GM12878 (cell line): ENCODE results near the gene ZNF174. TPM values are rescaled to one million over a fixed set of nuclear protein-coding genes. Genes with fewer than 3 reads are reported as not detected.

Experiments used
- ATAC-seq: fragments of 200-7000 bp; cut with Tn5 transposase; 3 replicates; pipeline ENCODE4 v1.9.1; 2020; ENCODE audit warnings: mild to moderate bottlenecking, moderate library complexity
- BruUV-seq: library from RNA; stranded (reverse); fragments of 400-500 nt; replicated peaks from 2 replicates; lab custom pipeline; 2021; lab: Mats Ljungman, UMichigan
- CTCF ChIA-PET: fragments of 300-600 bp; sonication (Branson Sonifier 250); formaldehyde crosslinking; extraction: SDS; loops from one replicate; lab custom pipeline; 2021; ENCODE audit warnings: inconsistent platforms; lab: Yijun Ruan, JAX
- POLR2A ChIA-PET: fragments of 350-600 bp; formaldehyde crosslinking; extraction: SDS; loops from one replicate; lab custom pipeline; 2021; ENCODE audit warnings: inconsistent platforms; lab: Charles Lee
- RAD21 ChIA-PET: fragments of 300-600 bp; sonication (Branson Sonifier 250); formaldehyde crosslinking; loops from one replicate; lab custom pipeline; 2023; ENCODE audit warnings: antibody characterized with exemption; ENCODE audit not compliant: unreplicated experiment; lab: Charles Lee
- SMC1A ChIA-PET: fragments of 300-600 bp; sonication (Branson Sonifier 250); formaldehyde crosslinking; loops from one replicate; lab custom pipeline; 2023; ENCODE audit not compliant: unreplicated experiment, uncharacterized antibody; lab: Charles Lee
- DNase-seq: peaks from one replicate; pipeline ENCODE4 v3.0.0-alpha.2; 2011; ENCODE audit warnings: low read depth, low spot score
- FAIRE-seq: peaks from 3 replicates; lab custom pipeline; 2011; peaks lifted over from hg19 to GRCh38; lab: Jason Lieb, UNC
- H2AFZ ChIP-seq: 2 replicates; pipeline ENCODE4 v1.6.0; 2011; ENCODE audit warnings: low read depth, low read length, control low read depth; ENCODE audit not compliant: control insufficient read depth
- H3K27ac ChIP-seq: 2 replicates; pipeline ENCODE4 v1.5.1; 2011; ENCODE audit warnings: control low read depth; ENCODE audit not compliant: control insufficient read depth, insufficient read depth
- H3K27me3 ChIP-seq, 2 experiments: replicated peaks in 1 of 2; 2 replicates each; pipeline versions ENCODE4 v1.6.0 to v1.6.1; 2011; ENCODE audit warnings: low read length in 1 of 2; ENCODE audit not compliant: control insufficient read depth in 2 of 2, insufficient read depth in 2 of 2
- H3K36me3 ChIP-seq, 2 experiments: 2 replicates each; pipeline ENCODE4 v1.5.1; 2011; ENCODE audit warnings: low read length in 1 of 2; ENCODE audit not compliant: control insufficient read depth in 2 of 2, insufficient read depth in 2 of 2
- H3K4me1 ChIP-seq: 2 replicates; pipeline ENCODE4 v1.6.1; 2011; ENCODE audit warnings: mild to moderate bottlenecking, low read length, moderate library complexity, mixed read lengths; ENCODE audit not compliant: control insufficient read depth, insufficient read depth
- H3K4me2 ChIP-seq: 2 replicates; pipeline ENCODE4 v1.6.0; 2011; ENCODE audit warnings: control low read depth; ENCODE audit not compliant: control insufficient read depth, insufficient read depth
- H3K4me3 ChIP-seq: fragments of 200-600 bp; sonication (generic); 2 replicates; pipeline ENCODE4 v1.5.1; 2016
- H3K79me2 ChIP-seq: 2 replicates; pipeline ENCODE4 v1.6.0; 2011; ENCODE audit warnings: low read length; ENCODE audit not compliant: control insufficient read depth, insufficient read depth
- H3K9ac ChIP-seq: 2 replicates; pipeline ENCODE4 v1.8.0; 2011; ENCODE audit warnings: low read length, control low read depth, mixed read lengths; ENCODE audit not compliant: control insufficient read depth, insufficient read depth
- H3K9me3 ChIP-seq: replicated peaks from 3 replicates; pipeline ENCODE4 v1.5.1; 2011; ENCODE audit warnings: mild to moderate bottlenecking, low read length; ENCODE audit not compliant: control insufficient read depth, insufficient read depth
- H4K20me1 ChIP-seq: 2 replicates; pipeline ENCODE4 v1.6.0; 2011; ENCODE audit not compliant: control insufficient read depth, insufficient read depth
- ASH2L ChIP-seq: fragments of 300-600, 200-600 bp; sonication (generic); IDR thresholded peaks from 2 replicates; pipeline ENCODE4 v1.6.1; 2017; ENCODE audit warnings: low read depth, mild to moderate bottlenecking, borderline replicate concordance
- ATF7 ChIP-seq: fragments of 450-650 bp; IDR thresholded peaks from 2 replicates; pipeline ENCODE4 v1.6.1; 2016; ENCODE audit warnings: low read depth, mild to moderate bottlenecking
- CBX3 ChIP-seq: fragments of 200-600 bp; sonication (generic); IDR thresholded peaks from 2 replicates; pipeline ENCODE4 v1.6.1; 2016; ENCODE audit warnings: low read depth, borderline replicate concordance
- CBX5 ChIP-seq: sonication (generic); IDR thresholded peaks from 2 replicates; pipeline ENCODE4 v1.6.1; 2016; ENCODE audit warnings: low read depth, moderate library complexity, mild to moderate bottlenecking, inconsistent platforms
- CEBPZ ChIP-seq: fragments of 150-350 bp; IDR thresholded peaks from 2 replicates; pipeline ENCODE4 v1.6.1; 2016; ENCODE audit warnings: low read depth, low read length
- CREB1 ChIP-seq: IDR thresholded peaks from 2 replicates; pipeline ENCODE4 v1.6.1; 2012; ENCODE audit warnings: low read depth, mild to moderate bottlenecking, inconsistent platforms
- E2F4 ChIP-seq: IDR thresholded peaks from 2 replicates; pipeline ENCODE4 v1.6.1; 2012; ENCODE audit warnings: low read depth, low read length, improper control_type of control experiment
- ETV6 ChIP-seq, 2 experiments: fragments of 450-650 bp in 1 of 2; IDR thresholded peaks in 1 of 2; conservative IDR thresholded peaks in 1 of 2; 2 replicates each; pipeline ENCODE4 v1.6.1; 2014; ENCODE audit warnings: antibody characterized with exemption in 1 of 2, borderline replicate concordance in 1 of 2, low read depth in 1 of 2, mild to moderate bottlenecking in 1 of 2, moderate library complexity in 1 of 2
- GABPA ChIP-seq: IDR thresholded peaks from 2 replicates; pipeline ENCODE4 v1.6.1; 2014; ENCODE audit warnings: antibody characterized with exemption, low read depth, mild to moderate bottlenecking, inconsistent platforms
- IRF4 ChIP-seq: IDR thresholded peaks from 2 replicates; pipeline ENCODE4 v1.6.1; 2011; ENCODE audit warnings: low read depth, low read length
- KLF5 ChIP-seq: fragments of 450-650 bp; IDR thresholded peaks from 2 replicates; pipeline ENCODE4 v1.6.1; 2014; ENCODE audit warnings: mild to moderate bottlenecking; ENCODE audit not compliant: partially characterized antibody
- NR2F1 ChIP-seq: fragments of 450-650 bp; conservative IDR thresholded peaks from 2 replicates; pipeline ENCODE4 v1.6.1; 2017; ENCODE audit warnings: mild to moderate bottlenecking
- PML ChIP-seq: IDR thresholded peaks from 2 replicates; pipeline ENCODE4 v1.6.1; 2012; ENCODE audit warnings: low read length, inconsistent platforms
- POLR2A ChIP-seq: IDR thresholded peaks from 2 replicates; pipeline ENCODE4 v1.6.1; 2011; ENCODE audit warnings: low read depth, mild to moderate bottlenecking, low read length
- SMARCA5 ChIP-seq: fragments of 450-650 bp; IDR thresholded peaks from 2 replicates; pipeline ENCODE4 v1.6.1; 2017; ENCODE audit warnings: mild to moderate bottlenecking
- WRNIP1 ChIP-seq: IDR thresholded peaks from 2 replicates; pipeline ENCODE4 v1.6.1; 2011; ENCODE audit warnings: low read depth, low read length, improper control_type of control experiment, borderline replicate concordance
- ZBTB40 ChIP-seq: fragments of 450-650 bp; IDR thresholded peaks from 2 replicates; pipeline ENCODE4 v1.6.1; 2016; ENCODE audit warnings: mild to moderate bottlenecking, moderate library complexity, borderline replicate concordance
- ZNF622 ChIP-seq: fragments of 450-650 bp; IDR thresholded peaks from 2 replicates; pipeline ENCODE4 v1.6.1; 2017; ENCODE audit warnings: mild to moderate bottlenecking, inconsistent platforms
- WGBS: methylation state at CpG from one replicate; pipeline ENCODE4 v1.1.6; 2016; ENCODE audit warnings: low lambda C conversion rate; ENCODE audit not compliant: insufficient replicate concordance, insufficient coverage; ENCODE audit errors: missing lambda C conversion rate; 5-methylcytosine and 5-hydroxymethylcytosine counted together
- in situ Hi-C: fragments of 300-500 bp; cut with MboI; formaldehyde crosslinking; loops from 9 replicates; pipeline ENCODE4 v1.14.3; 2018; ENCODE audit warnings: mixed read lengths
- intact Hi-C: fragments of 100-400 bp; cut with micrococcal nuclease; formaldehyde crosslinking; loops from one replicate; pipeline ENCODE4 v1.14.2; 2022; ENCODE audit not compliant: unreplicated experiment
- polyA plus RNA-seq, 11 experiments: library from polyadenylated mRNA; depleted of rRNA in 4 of 11; unstranded in 6 of 11; stranded (reverse) in 5 of 11; fragments of >200 nt; fragmentation: Nextera tagmentation in 4 of 11; fragmentation: Illumina TruSeq in 1 of 11; extraction: Ambion mirVana in 4 of 11; extraction: Trizol in 1 of 11; gene quantifications; 1 replicate in 1 of 11; 2 replicates in 10 of 11; pipeline versions ENCODE4 v1.2.1 to v1.2.3, GENCODE V29; 2011 to 2016; ENCODE audit warnings: inconsistent platforms in 2 of 11, missing spikeins in 2 of 11, low read depth in 1 of 11
- total RNA-seq, 4 experiments: library from RNA; depleted of rRNA in 3 of 4; stranded (reverse); fragments of >200 nt in 3 of 4; fragmentation: Illumina TruSeq in 1 of 4; extraction: Trizol in 1 of 4; gene quantifications; 2 replicates each; pipeline versions ENCODE4 v1.2.1 to v1.2.3, GENCODE V29; 2013 to 2021

ZNF174 gene
- total and polyA plus RNA-seq, 10 of the 15 experiments (the other 5 are each of a cell fraction or from before 2014, with no cell fraction given): 3.0 to 14.3 (median 10.1) TPM

GRCh38 chr16:3431779-3432219 is 30.8 kb downstream of the ZNF174 start:
- H2AFZ ChIP-seq: peak overlapping the region; percentile 45
- DNase-seq (no peak), ATAC-seq (no peak), FAIRE-seq (no peak)
- peak overlapping the region; percentile 60 for H3K4me2 ChIP-seq
- no TSS peak for BruUV-seq
- H3K9ac ChIP-seq: no peak overlapping the region
- H3K27ac ChIP-seq: no peak overlapping the region
- RAD21 ChIA-PET: no interaction called here
- H3K27me3 ChIP-seq: no peaks in the 10 kb centered on the region
- SMC1A ChIA-PET: interaction anchor here (0.7 kb wide), 1 partner anchor 13 kb away, joined by 3 read pairs; no protein-coding TSS in a partner anchor
- in situ Hi-C loops (no loop called here), intact Hi-C loops (no loop called here)
- POLR2A ChIA-PET: no interaction called here
- 62% methylated on average over 26 of the region's 26 CpGs for WGBS
- H3K36me3 ChIP-seq: no peaks in the 10 kb centered on the region; a peak in 3 of 4 replicates
- no peaks in the 10 kb centered on the region for H4K20me1 ChIP-seq
- H3K4me3 ChIP-seq: peak overlapping the region; percentile 17; the same call in 1 of the 2 replicates
- no peaks in the 10 kb centered on the region for H3K4me1 ChIP-seq
- H3K9me3 ChIP-seq: peaks cover 3% of the 10 kb centered on the region; the same call in 2 of the 3 replicates
- no peaks in the 10 kb centered on the region for H3K79me2 ChIP-seq
- CTCF ChIA-PET: no interaction called here
- TF ChIP-seq NR2F1 (no peak), CBX3 (no peak), CREB1 (0 out of 2 replicates have a peak, but pooled peaks have one; percentile 14), E2F4 (no peak), ATF7 (no peak), GABPA (peak; percentile 92), CBX5 (0 out of 2 replicates have a peak, but pooled peaks have one; percentile 52), ETV6 (conservative IDR thresholded peaks at IDR 0.05 in 1 of 2, IDR thresholded peaks at IDR 0.05 in 1 of 2; ENCODE audit: borderline replicate concordance in 1 of 2, low read depth in 1 of 2) (peak in 1 of 2 experiments; percentile 56; a peak in 2 of 4 replicates), ZNF622 (no peak), IRF4 (0 out of 2 replicates have a peak, but pooled peaks have one; percentile 37), SMARCA5 (no peak), ASH2L (no peak), PML (no peak), CEBPZ (no peak), POLR2A (peak; percentile 48; the same call in 1 of the 2 replicates), WRNIP1 (no peak), ZBTB40 (peak; percentile 74; the same call in 1 of the 2 replicates), KLF5 (no peak)
